Gastrocnemius medialis (tissue), 4 donors: ENCODE measurements around the gene ZBTB20.

Experiments
- POLR2A ChIP-seq, 2 donors: fragments of 450-650 bp; IDR thresholded peaks; one replicate each; pipeline ENCODE4 v1.6.1; 2017; ENCODE audit warnings: antibody characterized with exemption in 2 of 2, mild to moderate bottlenecking in 2 of 2, moderate library complexity in 2 of 2
- TF ChIP-seq, protein P1 (sequence below), 5 experiments: fragments of 450-650 bp in 3 of 5; fragments of 200-600 bp in 2 of 5; sonication (generic) in 2 of 5; IDR thresholded peaks in 4 of 5; conservative IDR thresholded peaks in 1 of 5; 1 replicate in 4 of 5; 2 replicates in 1 of 5; pipeline ENCODE4 v1.5.1; 2016 to 2019; ENCODE audit warnings: antibody characterized with exemption in 5 of 5, mild to moderate bottlenecking in 3 of 5, moderate library complexity in 3 of 5

DNA sequence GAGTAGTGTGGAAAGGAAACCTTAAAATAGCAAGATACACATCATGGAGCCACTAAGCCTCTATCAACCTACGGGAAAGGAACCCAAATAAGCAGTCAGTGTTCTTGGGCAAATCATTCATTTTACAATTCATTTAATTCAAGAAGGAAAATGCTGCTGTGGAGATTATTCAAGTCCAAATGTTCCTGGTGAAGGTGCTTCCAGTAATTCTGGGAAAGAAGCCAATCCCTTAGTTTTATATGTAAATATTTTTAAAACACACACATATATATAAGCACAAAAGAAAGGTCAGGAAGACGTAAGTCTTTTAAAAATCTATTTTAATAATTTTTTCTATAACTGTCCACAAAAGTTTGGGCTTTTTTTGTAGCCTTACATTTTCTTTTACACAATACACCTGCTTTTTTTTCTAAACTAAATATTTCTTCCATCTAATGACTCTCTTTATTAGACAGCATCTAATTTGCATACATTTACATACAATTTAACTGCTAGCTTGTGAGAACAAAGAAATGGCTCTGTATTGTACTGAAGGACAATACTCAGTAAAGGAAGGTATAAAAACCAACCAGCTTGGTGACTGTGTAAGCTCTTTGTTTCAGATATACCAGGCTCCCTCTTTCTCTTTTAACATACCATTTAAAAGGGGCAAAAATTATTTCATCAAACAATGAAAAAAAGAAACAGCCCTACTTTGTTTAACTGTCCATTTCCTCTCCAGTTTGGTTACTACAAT is 269.5 kb downstream of the ZBTB20 start:
- TF ChIP-seq, protein P1, sequence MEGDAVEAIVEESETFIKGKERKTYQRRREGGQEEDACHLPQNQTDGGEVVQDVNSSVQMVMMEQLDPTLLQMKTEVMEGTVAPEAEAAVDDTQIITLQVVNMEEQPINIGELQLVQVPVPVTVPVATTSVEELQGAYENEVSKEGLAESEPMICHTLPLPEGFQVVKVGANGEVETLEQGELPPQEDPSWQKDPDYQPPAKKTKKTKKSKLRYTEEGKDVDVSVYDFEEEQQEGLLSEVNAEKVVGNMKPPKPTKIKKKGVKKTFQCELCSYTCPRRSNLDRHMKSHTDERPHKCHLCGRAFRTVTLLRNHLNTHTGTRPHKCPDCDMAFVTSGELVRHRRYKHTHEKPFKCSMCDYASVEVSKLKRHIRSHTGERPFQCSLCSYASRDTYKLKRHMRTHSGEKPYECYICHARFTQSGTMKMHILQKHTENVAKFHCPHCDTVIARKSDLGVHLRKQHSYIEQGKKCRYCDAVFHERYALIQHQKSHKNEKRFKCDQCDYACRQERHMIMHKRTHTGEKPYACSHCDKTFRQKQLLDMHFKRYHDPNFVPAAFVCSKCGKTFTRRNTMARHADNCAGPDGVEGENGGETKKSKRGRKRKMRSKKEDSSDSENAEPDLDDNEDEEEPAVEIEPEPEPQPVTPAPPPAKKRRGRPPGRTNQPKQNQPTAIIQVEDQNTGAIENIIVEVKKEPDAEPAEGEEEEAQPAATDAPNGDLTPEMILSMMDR (IDR thresholded peaks at IDR 0.05 in 4 of 5, conservative IDR thresholded peaks at IDR 0.05 in 1 of 5) = no peak
- no peak for TF ChIP-seq POLR2A (IDR thresholded peaks at IDR 0.05)
